Measurements from ENCODE around the gene PPP1R26. TPM values are rescaled to one million over a fixed set of nuclear protein-coding genes. Genes with fewer than 3 reads are reported as not detected.
"Not testable (repeated sequence)": the region's sequence is repeated elsewhere in the genome, so short reads cannot be mapped to it uniquely, and the experiment has no call there.

PPP1R26 gene
- total RNA-seq, 1 experiment from 2014 or later = 9.2 TPM

- DNase-seq (ENCODE audit: low spot score) = not testable (repeated sequence)
Measured at GRCh38 chr9:135458478-135458877, 21.1 kb upstream of the PPP1R26 start.

- DNase-seq (ENCODE audit: low spot score) = no peak
Measured at GRCh38 chr9:135461936-135462335, 17.6 kb upstream of the PPP1R26 start.

- DNase-seq (ENCODE audit: low spot score) = peak; percentile 22
Measured at GRCh38 chr9:135463140-135463539, 16.4 kb upstream of the PPP1R26 start.

GRCh38 chr9:135464181-135464580 lies 15.4 kb upstream of the PPP1R26 start:
- no peak for DNase-seq (ENCODE audit: low spot score)

GRCh38 chr9:135468854-135469521 lies 10.6 kb upstream of the PPP1R26 start:
- DNase-seq (ENCODE audit: low spot score) = no peak

GRCh38 chr9:135471791-135472640 lies 7.6 kb upstream of the PPP1R26 start:
- no peak for DNase-seq (ENCODE audit: low spot score)

- no peak for DNase-seq (ENCODE audit: low spot score)
Measured at GRCh38 chr9:135473972-135474543, 5.5 kb upstream of the PPP1R26 start.

GRCh38 chr9:135474915-135475314 lies 4.7 kb upstream of the PPP1R26 start:
- no peak for DNase-seq (ENCODE audit: low spot score)

- no peak for DNase-seq (ENCODE audit: low spot score)
Measured at GRCh38 chr9:135476561-135477355, 2.8 kb upstream of the PPP1R26 start.

- no peak for DNase-seq (ENCODE audit: low spot score)
Measured at GRCh38 chr9:135478191-135478590, 1.4 kb upstream of the PPP1R26 start.

- DNase-seq (ENCODE audit: low spot score) = peak; percentile 30
Measured at GRCh38 chr9:135478829-135479468, 633 bp upstream of the PPP1R26 start.

- DNase-seq (ENCODE audit: low spot score) = peak; percentile 41
Measured at GRCh38 chr9:135480071-135480939, 723 bp downstream of the PPP1R26 start.

- DNase-seq (ENCODE audit: low spot score) = no peak
Measured at GRCh38 chr9:135480940-135481310, 1.3 kb downstream of the PPP1R26 start.

- DNase-seq (ENCODE audit: low spot score) = no peak
Measured at GRCh38 chr9:135482015-135482754, 2.6 kb downstream of the PPP1R26 start.

GRCh38 chr9:135484460-135485277 lies 5.1 kb downstream of the PPP1R26 start:
- DNase-seq (ENCODE audit: low spot score) = no peak

- no peak for DNase-seq (ENCODE audit: low spot score)
Measured at GRCh38 chr9:135485385-135485784, 5.8 kb downstream of the PPP1R26 start.

GRCh38 chr9:135485832-135486231 lies 6.2 kb downstream of the PPP1R26 start:
- no peak for DNase-seq (ENCODE audit: low spot score)

- DNase-seq (ENCODE audit: low spot score) = no peak
Measured at GRCh38 chr9:135486267-135487065, 6.9 kb downstream of the PPP1R26 start.

Data from H4 (cell line).